ENCODE measurements around the gene GRIP2.

DNA sequence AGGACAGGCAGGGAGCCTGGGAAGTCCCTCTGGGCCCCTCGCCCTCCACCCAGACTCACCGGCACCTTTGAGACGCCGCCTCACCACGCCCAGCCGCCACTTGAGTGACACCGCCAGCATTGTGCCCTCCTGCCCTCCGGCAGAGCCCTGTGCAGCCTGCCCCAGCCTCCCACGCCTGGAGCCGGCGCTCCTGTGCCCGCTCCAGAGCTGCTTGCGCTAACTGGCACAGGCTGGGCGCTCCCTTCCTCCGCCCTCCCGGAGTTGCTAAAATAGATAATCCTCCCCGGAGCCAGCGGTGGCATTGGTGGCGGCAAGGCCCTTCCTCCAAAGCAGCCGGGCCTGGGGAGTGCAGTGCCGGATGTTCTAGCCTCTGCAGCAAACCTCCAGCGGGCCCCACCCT lies 15.7 kb upstream of the GRIP2 start:
- TF ChIP-seq TAF1 (IDR thresholded peaks at IDR 0.05; ENCODE audit: borderline replicate concordance, insufficient read depth, low read length) (no peak), POLR2AphosphoS5 (IDR thresholded peaks at IDR 0.05; ENCODE audit: low read depth, low read length) (no peak)
- TF ChIP-seq, protein P1, sequence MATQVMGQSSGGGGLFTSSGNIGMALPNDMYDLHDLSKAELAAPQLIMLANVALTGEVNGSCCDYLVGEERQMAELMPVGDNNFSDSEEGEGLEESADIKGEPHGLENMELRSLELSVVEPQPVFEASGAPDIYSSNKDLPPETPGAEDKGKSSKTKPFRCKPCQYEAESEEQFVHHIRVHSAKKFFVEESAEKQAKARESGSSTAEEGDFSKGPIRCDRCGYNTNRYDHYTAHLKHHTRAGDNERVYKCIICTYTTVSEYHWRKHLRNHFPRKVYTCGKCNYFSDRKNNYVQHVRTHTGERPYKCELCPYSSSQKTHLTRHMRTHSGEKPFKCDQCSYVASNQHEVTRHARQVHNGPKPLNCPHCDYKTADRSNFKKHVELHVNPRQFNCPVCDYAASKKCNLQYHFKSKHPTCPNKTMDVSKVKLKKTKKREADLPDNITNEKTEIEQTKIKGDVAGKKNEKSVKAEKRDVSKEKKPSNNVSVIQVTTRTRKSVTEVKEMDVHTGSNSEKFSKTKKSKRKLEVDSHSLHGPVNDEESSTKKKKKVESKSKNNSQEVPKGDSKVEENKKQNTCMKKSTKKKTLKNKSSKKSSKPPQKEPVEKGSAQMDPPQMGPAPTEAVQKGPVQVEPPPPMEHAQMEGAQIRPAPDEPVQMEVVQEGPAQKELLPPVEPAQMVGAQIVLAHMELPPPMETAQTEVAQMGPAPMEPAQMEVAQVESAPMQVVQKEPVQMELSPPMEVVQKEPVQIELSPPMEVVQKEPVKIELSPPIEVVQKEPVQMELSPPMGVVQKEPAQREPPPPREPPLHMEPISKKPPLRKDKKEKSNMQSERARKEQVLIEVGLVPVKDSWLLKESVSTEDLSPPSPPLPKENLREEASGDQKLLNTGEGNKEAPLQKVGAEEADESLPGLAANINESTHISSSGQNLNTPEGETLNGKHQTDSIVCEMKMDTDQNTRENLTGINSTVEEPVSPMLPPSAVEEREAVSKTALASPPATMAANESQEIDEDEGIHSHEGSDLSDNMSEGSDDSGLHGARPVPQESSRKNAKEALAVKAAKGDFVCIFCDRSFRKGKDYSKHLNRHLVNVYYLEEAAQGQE (IDR thresholded peaks at IDR 0.05; ENCODE audit: insufficient read depth in 1 of 2, low read depth in 2 of 2, low read length in 2 of 2) = no peak

All from PFSK-1 (cell line).